Keratinocyte (primary cell): ENCODE results near the gene LHFPL3. TPM values are rescaled to one million over a fixed set of nuclear protein-coding genes. Genes with fewer than 3 reads are reported as not detected.

ENCODE experiments used
- DNase-seq: peaks from one replicate; pipeline ENCODE4 v3.0.0-alpha.2; 2011; ENCODE audit warnings: low read depth, missing footprints, low spot score
- FAIRE-seq: peaks from 2 replicates; lab custom pipeline; 2011; peaks lifted over from hg19 to GRCh38; lab: Jason Lieb, UNC
- H2AFZ ChIP-seq: 2 replicates; pipeline ENCODE4 v1.6.0; 2012; ENCODE audit warnings: low read length, control low read depth, inconsistent platforms; ENCODE audit not compliant: control insufficient read depth
- H3K27ac ChIP-seq: 2 replicates; pipeline ENCODE4 v1.5.1; 2011; ENCODE audit warnings: low read length; ENCODE audit not compliant: control insufficient read depth, insufficient read depth
- H3K27me3 ChIP-seq: 3 replicates; pipeline ENCODE4 v1.6.0; 2011; ENCODE audit warnings: low read length; ENCODE audit not compliant: control insufficient read depth, insufficient read depth; ENCODE audit errors: extremely low read depth
- H3K36me3 ChIP-seq, 2 experiments: 2 replicates in 1 of 2; 3 replicates in 1 of 2; pipeline ENCODE4 v1.5.1; 2011; ENCODE audit warnings: low read length in 2 of 2, mild to moderate bottlenecking in 1 of 2; ENCODE audit not compliant: control insufficient read depth in 2 of 2, insufficient read depth in 2 of 2; ENCODE audit errors: extremely low read depth in 1 of 2
- H3K4me1 ChIP-seq: 3 replicates; pipeline ENCODE4 v1.5.1; 2011; ENCODE audit warnings: low read length; ENCODE audit not compliant: control insufficient read depth, insufficient read depth; ENCODE audit errors: extremely low read depth
- H3K4me2 ChIP-seq: 3 replicates; pipeline ENCODE4 v1.6.0; 2011; ENCODE audit warnings: low read depth, low read length; ENCODE audit not compliant: control insufficient read depth, insufficient read depth; ENCODE audit errors: extremely low read depth
- H3K4me3 ChIP-seq, 3 experiments: fragments of 200-600 bp in 1 of 3; sonication (generic) in 1 of 3; 2 replicates in 2 of 3; 3 replicates in 1 of 3; pipeline ENCODE4 v1.5.1; 2011 to 2016; ENCODE audit warnings: low read length in 3 of 3, mild to moderate bottlenecking in 3 of 3, control low read depth in 2 of 3, inconsistent platforms in 1 of 3, low read depth in 1 of 3, mixed read lengths in 1 of 3, mixed run types in 1 of 3, moderate library complexity in 1 of 3; ENCODE audit not compliant: control insufficient read depth in 2 of 3, insufficient read depth in 2 of 3; ENCODE audit errors: extremely low read depth in 1 of 3
- H3K79me2 ChIP-seq: 2 replicates; pipeline ENCODE4 v1.6.0; 2012; ENCODE audit warnings: low read length; ENCODE audit not compliant: control insufficient read depth, insufficient read depth
- H3K9ac ChIP-seq: 3 replicates; pipeline ENCODE4 v1.6.0; 2011; ENCODE audit warnings: low read length; ENCODE audit not compliant: control insufficient read depth, insufficient read depth; ENCODE audit errors: extremely low read depth
- H3K9me1 ChIP-seq: 3 replicates; pipeline ENCODE4 v1.6.0; 2011; ENCODE audit warnings: low read length; ENCODE audit not compliant: control insufficient read depth, insufficient read depth; ENCODE audit errors: extremely low read depth
- H3K9me3 ChIP-seq: 2 replicates; pipeline ENCODE4 v1.5.1; 2012; ENCODE audit warnings: low read depth, low read length; ENCODE audit not compliant: control insufficient read depth
- H4K20me1 ChIP-seq: 3 replicates; pipeline ENCODE4 v1.6.0; 2011; ENCODE audit warnings: low read length; ENCODE audit not compliant: control insufficient read depth, insufficient read depth; ENCODE audit errors: extremely low read depth
- CTCF ChIP-seq, 3 experiments: IDR thresholded peaks in 1 of 3; conservative IDR thresholded peaks in 1 of 3; optimal IDR thresholded peaks in 1 of 3; 2 replicates in 2 of 3; 3 replicates in 1 of 3; pipeline versions ENCODE3 to v1.5.1; 2011; ENCODE audit warnings: low read length in 3 of 3, mild to moderate bottlenecking in 3 of 3, moderate library complexity in 2 of 3, control low read depth in 1 of 3, inconsistent platforms in 1 of 3; ENCODE audit not compliant: insufficient read depth in 2 of 3; ENCODE audit errors: extremely low read depth in 1 of 3
- EZH2 ChIP-seq: IDR thresholded peaks from one replicate; pipeline ENCODE4 v1.6.1; 2012; ENCODE audit warnings: inconsistent platforms, mild to moderate bottlenecking, low read length, moderate library complexity
- dilution Hi-C: fragments of 300-500 bp; cut with MboI; formaldehyde crosslinking; loops from one replicate; pipeline ENCODE4 v1.7.0; 2020; ENCODE audit warnings: low sequenced_read_pairs; ENCODE audit not compliant: extremely low pct_ligation_motif_present
- polyA plus RNA-seq, 5 experiments: library from polyadenylated mRNA; depleted of rRNA in 3 of 5; stranded (reverse) in 3 of 5; stranded (forward) in 1 of 5; unstranded in 1 of 5; fragments of >200 nt; gene quantifications; 1 replicate in 1 of 5; 2 replicates in 3 of 5; 3 replicates in 1 of 5; pipeline versions ENCODE4 v1.2.1 to v1.2.3, GENCODE V29; 2011 to 2012; ENCODE audit warnings: missing spikeins in 2 of 5, low read depth in 1 of 5, low replicate concordance in 1 of 5

The LHFPL3 gene
- polyA plus RNA-seq, 1 donor (not counting 4 experiments of a cell fraction or from before 2014, with no cell fraction given), result not detected

GRCh38 chr7:104408371-104408770 is 80.0 kb downstream of the LHFPL3 start:
- Histone ChIP-seq H2AFZ (no peak overlapping the region), H4K20me1 (no peaks in the 10 kb centered on the region), H3K4me2 (no peak overlapping the region), H3K4me1 (no peaks in the 10 kb centered on the region), H3K36me3 (no peaks in the 10 kb centered on the region), H3K9me3 (no peaks in the 10 kb centered on the region), H3K27ac (no peak overlapping the region), H3K27me3 (no peaks in the 10 kb centered on the region), H3K9ac (no peak overlapping the region), H3K79me2 (no peaks in the 10 kb centered on the region), H3K9me1 (no peaks in the 10 kb centered on the region), H3K4me3 (no peak overlapping the region)
- no peak for FAIRE-seq
- no peak for DNase-seq
- TF ChIP-seq CTCF (optimal IDR thresholded peaks at IDR 0.05 in 1 of 3, IDR thresholded peaks at IDR 0.05 in 1 of 3, conservative IDR thresholded peaks at IDR 0.05 in 1 of 3; ENCODE audit: extremely low read depth in 1 of 3, insufficient read depth in 2 of 3, low read length in 3 of 3), result no peak
- no peak for TF ChIP-seq EZH2
- dilution Hi-C loops, result no loop called here

- Histone ChIP-seq H3K27ac (no peak overlapping the region), H3K4me3 (no peak overlapping the region), H3K27me3 (no peaks in the 10 kb centered on the region), H3K79me2 (no peaks in the 10 kb centered on the region), H3K4me2 (no peak overlapping the region), H3K36me3 (no peaks in the 10 kb centered on the region), H4K20me1 (no peaks in the 10 kb centered on the region), H3K9me3 (no peaks in the 10 kb centered on the region), H2AFZ (no peak overlapping the region), H3K9me1 (no peaks in the 10 kb centered on the region), H3K4me1 (no peaks in the 10 kb centered on the region), H3K9ac (no peak overlapping the region)
- TF ChIP-seq EZH2, result no peak
- TF ChIP-seq CTCF (optimal IDR thresholded peaks at IDR 0.05 in 1 of 3, IDR thresholded peaks at IDR 0.05 in 1 of 3, conservative IDR thresholded peaks at IDR 0.05 in 1 of 3; ENCODE audit: extremely low read depth in 1 of 3, insufficient read depth in 2 of 3, low read length in 3 of 3), result no peak
- no peak for DNase-seq
- no peak for FAIRE-seq
- dilution Hi-C loops, result no loop called here
Measured at GRCh38 chr7:104410742-104411141, 82.3 kb downstream of the LHFPL3 start.
